Stimulated activated CD4-positive, alpha-beta T cell treated with anti-CD3 and anti-CD28 coated beads, TNF-alpha, amount 100 ng/mL, for 4 hours (primary cell): ENCODE measurements around the gene NTRK2.
A peak's percentile ranks its signal among the peaks of the same experiment; 100 is the strongest.

Source experiments
- DNase-seq, 3 experiments: peaks; one replicate each; pipeline ENCODE4 v3.0.0-alpha.2; 2020; ENCODE audit warnings: low read depth in 3 of 3

NTRK2 gene

GRCh38 chr9:84669288-84670137 is at the start of gene NTRK2:
Gene NTRK2 (plus strand): TSS chr9:84669729. CDS start chr9:84670749, 1,020 bp downstream.
- DNase-seq: no peak

GRCh38 chr9:84620338-84620737 is 49.2 kb upstream of the NTRK2 start:
- DNase-seq: no peak

GRCh38 chr9:84621811-84622210 is 47.7 kb upstream of the NTRK2 start:
- DNase-seq: no peak

GRCh38 chr9:84622981-84623380 is 46.5 kb upstream of the NTRK2 start:
- DNase-seq: no peak

- no peak for DNase-seq
These were observed 33.1 kb upstream of the NTRK2 start for GRCh38 chr9:84636436-84636835.

GRCh38 chr9:84642553-84643141 is 26.9 kb upstream of the NTRK2 start:
- DNase-seq: no peak

- no peak for DNase-seq
These were observed 21.8 kb upstream of the NTRK2 start for GRCh38 chr9:84647699-84648098.

GRCh38 chr9:84652496-84653120 is 16.9 kb upstream of the NTRK2 start:
- no peak for DNase-seq

GRCh38 chr9:84655447-84655846 is 14.1 kb upstream of the NTRK2 start:
- no peak for DNase-seq

GRCh38 chr9:84659313-84659712 is 10.2 kb upstream of the NTRK2 start:
- no peak for DNase-seq

GRCh38 chr9:84659773-84660172 is 9.8 kb upstream of the NTRK2 start:
- no peak for DNase-seq

- DNase-seq: no peak
These were observed 1.8 kb upstream of the NTRK2 start for GRCh38 chr9:84667571-84668195.

- DNase-seq: peak in 1 of 3 experiments; percentile 1
These were observed 1.1 kb upstream of the NTRK2 start for GRCh38 chr9:84668196-84669012.

GRCh38 chr9:84669013-84669287 is 579 bp upstream of the NTRK2 start:
- DNase-seq: no peak

GRCh38 chr9:84670138-84671041 is 861 bp downstream of the NTRK2 start:
- no peak for DNase-seq

GRCh38 chr9:84671586-84672521 is 2.3 kb downstream of the NTRK2 start:
- DNase-seq: no peak

GRCh38 chr9:84673806-84674205 is 4.3 kb downstream of the NTRK2 start:
- DNase-seq: no peak

GRCh38 chr9:84677080-84677479 is 7.6 kb downstream of the NTRK2 start:
- DNase-seq: no peak

GRCh38 chr9:84679571-84679970 is 10.0 kb downstream of the NTRK2 start:
- DNase-seq: no peak
